BE2C (cell line): ENCODE data around the gene OLFML2A.
"Not testable (repeated sequence)": the region's sequence is repeated elsewhere in the genome, so short reads cannot be mapped to it uniquely, and the experiment has no call there.

Source experiments
- DNase-seq: peaks from one replicate; pipeline ENCODE4 v3.0.0-alpha.2; 2020
- H3K27me3 ChIP-seq: fragments of 250-450 bp; sonication (Bioruptor Pico); 2 replicates; pipeline ENCODE4 v1.5.1; 2020; ENCODE audit warnings: mild to moderate bottlenecking
- H3K36me3 ChIP-seq: fragments of 250-450 bp; sonication (Bioruptor Pico); 2 replicates; pipeline ENCODE4 v1.5.1; 2020; ENCODE audit warnings: mild to moderate bottlenecking
- H3K4me1 ChIP-seq: fragments of 250-450 bp; sonication (Bioruptor Pico); 2 replicates; pipeline ENCODE4 v1.5.1; 2020
- H3K4me3 ChIP-seq: 2 replicates; pipeline ENCODE4 v1.5.1; 2011; ENCODE audit warnings: low read depth, low read length
- H3K9me3 ChIP-seq: fragments of 250-450 bp; sonication (Bioruptor Pico); 2 replicates; pipeline ENCODE4 v1.5.1; 2020
- TF ChIP-seq, protein P1 (sequence below): IDR thresholded peaks from 2 replicates; pipeline ENCODE4 v1.5.1; 2012; ENCODE audit warnings: mild to moderate bottlenecking, low read depth, low read length

The OLFML2A gene

GRCh38 chr9:124831642-124832364 is 54.9 kb downstream of the OLFML2A start:
- H3K9me3 ChIP-seq: no peaks in the 10 kb centered on the region
- no peaks in the 10 kb centered on the region for H3K36me3 ChIP-seq
- no peaks in the 10 kb centered on the region for H3K27me3 ChIP-seq
- H3K4me3 ChIP-seq: no peak overlapping the region
- DNase-seq: no peak
- H3K4me1 ChIP-seq: peaks cover 7% of the 10 kb centered on the region
- TF ChIP-seq, protein P1, sequence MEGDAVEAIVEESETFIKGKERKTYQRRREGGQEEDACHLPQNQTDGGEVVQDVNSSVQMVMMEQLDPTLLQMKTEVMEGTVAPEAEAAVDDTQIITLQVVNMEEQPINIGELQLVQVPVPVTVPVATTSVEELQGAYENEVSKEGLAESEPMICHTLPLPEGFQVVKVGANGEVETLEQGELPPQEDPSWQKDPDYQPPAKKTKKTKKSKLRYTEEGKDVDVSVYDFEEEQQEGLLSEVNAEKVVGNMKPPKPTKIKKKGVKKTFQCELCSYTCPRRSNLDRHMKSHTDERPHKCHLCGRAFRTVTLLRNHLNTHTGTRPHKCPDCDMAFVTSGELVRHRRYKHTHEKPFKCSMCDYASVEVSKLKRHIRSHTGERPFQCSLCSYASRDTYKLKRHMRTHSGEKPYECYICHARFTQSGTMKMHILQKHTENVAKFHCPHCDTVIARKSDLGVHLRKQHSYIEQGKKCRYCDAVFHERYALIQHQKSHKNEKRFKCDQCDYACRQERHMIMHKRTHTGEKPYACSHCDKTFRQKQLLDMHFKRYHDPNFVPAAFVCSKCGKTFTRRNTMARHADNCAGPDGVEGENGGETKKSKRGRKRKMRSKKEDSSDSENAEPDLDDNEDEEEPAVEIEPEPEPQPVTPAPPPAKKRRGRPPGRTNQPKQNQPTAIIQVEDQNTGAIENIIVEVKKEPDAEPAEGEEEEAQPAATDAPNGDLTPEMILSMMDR: no peak

GRCh38 chr9:124834591-124834990 is 57.7 kb downstream of the OLFML2A start:
- Histone ChIP-seq H3K4me3 (peak overlapping the region; percentile 35; the same call in 1 of the 2 replicates), H3K36me3 (no peaks in the 10 kb centered on the region), H3K4me1 (peaks cover 7% of the 10 kb centered on the region), H3K27me3 (no peaks in the 10 kb centered on the region), H3K9me3 (no peaks in the 10 kb centered on the region)
- DNase-seq: no peak
- TF ChIP-seq, protein P1: no peak

GRCh38 chr9:124835026-124835557 is 58.2 kb downstream of the OLFML2A start:
- TF ChIP-seq, protein P1: no peak
- no peaks in the 10 kb centered on the region for H3K27me3 ChIP-seq
- H3K9me3 ChIP-seq: no peaks in the 10 kb centered on the region
- H3K4me1 ChIP-seq: peaks cover 7% of the 10 kb centered on the region
- H3K4me3 ChIP-seq: peak overlapping the region; percentile 35
- peak; percentile 97 for DNase-seq
- no peaks in the 10 kb centered on the region for H3K36me3 ChIP-seq

DNA sequence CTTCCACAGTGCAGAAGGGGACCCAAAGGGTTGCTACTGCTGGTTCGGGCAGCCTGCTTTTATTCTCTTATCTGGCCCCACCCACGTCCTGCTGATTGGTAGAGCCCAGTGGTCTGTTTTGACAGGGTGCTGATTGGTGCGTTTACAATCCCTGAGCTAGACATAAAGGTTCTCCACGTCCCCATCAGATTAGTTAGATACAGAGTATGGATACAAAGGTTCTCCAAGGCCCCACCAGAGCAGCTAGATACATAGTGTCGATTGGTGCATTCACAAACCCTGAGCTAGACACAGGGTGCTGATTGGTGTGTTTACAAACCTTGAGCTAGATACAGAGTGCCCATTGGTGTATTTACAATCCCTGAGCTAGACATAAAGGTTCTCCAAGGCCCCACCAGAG is 61.2 kb downstream of the OLFML2A start:
- not testable (repeated sequence) for H3K36me3 ChIP-seq, DNase-seq, H3K9me3 ChIP-seq, H3K4me1 ChIP-seq, H3K27me3 ChIP-seq, H3K4me3 ChIP-seq

DNA sequence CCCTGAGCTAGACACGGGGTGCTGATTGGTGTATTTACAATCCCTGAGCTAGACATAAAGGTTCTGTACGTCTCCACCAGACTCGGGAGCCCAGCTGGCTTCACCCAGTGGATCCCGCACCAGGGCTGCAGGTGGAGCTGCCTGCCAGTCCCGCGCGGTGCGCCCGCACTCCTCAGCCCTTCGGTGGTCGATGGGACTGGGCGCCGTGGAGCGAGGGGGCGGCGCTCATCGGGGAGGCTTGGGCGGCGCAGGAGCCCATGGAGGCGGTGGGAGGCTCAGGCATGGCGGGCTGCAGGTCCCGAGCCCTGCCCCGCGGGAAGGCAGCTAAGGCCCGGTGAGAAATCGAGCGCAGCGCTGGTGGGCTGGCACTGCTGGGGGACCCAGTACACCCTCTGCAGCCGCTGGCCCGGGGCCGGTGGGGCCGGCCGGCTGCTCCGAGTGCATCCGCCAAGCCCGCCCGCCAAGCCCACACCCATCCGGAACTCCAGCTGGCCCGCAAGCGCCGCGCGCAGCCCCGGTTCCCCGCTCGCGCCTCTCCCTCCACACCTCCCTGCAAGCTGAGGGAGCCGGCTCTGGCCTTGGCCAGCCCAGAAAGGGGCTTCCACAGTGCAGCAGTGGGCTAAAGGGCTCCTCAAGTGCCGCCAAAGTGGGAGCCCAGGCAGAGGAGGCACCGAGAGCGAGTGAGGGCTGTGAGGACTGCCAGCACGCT is 61.8 kb downstream of the OLFML2A start:
- not testable (repeated sequence) for DNase-seq, H3K36me3 ChIP-seq, H3K9me3 ChIP-seq, H3K27me3 ChIP-seq, H3K4me3 ChIP-seq, H3K4me1 ChIP-seq

DNA sequence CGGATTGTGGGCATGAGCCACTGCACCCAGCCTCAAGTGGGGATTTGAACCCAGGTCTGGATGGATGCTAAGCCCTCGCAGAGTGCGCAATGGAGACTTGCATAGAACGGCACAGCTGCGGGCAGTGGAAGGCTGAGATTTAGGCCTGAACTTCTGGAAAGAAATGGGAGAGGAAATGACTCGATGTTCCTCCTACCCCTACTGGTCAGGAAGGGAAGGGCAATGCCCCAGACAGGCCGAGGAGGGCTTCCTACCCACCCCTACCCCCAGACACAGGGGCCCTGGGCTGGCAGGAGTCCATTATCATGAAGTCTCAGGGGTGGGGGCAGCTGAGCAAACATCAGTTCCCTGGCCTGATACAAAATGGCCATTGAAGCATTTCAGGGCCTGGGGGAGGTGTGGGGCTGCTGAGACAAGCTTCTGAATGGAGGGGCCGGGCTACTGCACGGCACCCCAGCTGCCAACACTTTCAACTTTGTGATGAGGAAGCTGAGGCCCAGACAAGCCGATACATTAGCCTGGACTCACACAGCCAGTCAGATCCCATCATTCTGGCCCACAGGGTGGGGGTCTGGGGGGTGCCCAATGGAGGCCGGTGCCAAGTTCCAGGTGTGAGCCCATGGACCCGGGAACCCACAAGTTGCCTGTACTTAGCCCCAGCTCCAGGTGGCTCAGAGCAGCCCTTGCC is 62.8 kb downstream of the OLFML2A start:
- no peaks in the 10 kb centered on the region for H3K9me3 ChIP-seq
- H3K4me1 ChIP-seq: peaks cover 5% of the 10 kb centered on the region
- TF ChIP-seq, protein P1: peak; percentile 55
- peak; percentile 40 for DNase-seq
- no peaks in the 10 kb centered on the region for H3K27me3 ChIP-seq
- no peak overlapping the region for H3K4me3 ChIP-seq
- H3K36me3 ChIP-seq: no peaks in the 10 kb centered on the region
